WTC11 (cell line): ENCODE results near the gene REEP1.

Source experiments
- CREB1 ChIP-seq: sonication (generic); formaldehyde crosslinking; IDR thresholded peaks from 2 replicates; pipeline ENCODE4 v1.8.0; 2023; ENCODE audit warnings: mild to moderate bottlenecking, missing genetic modification reagents
- E2F1 ChIP-seq: sonication (generic); formaldehyde crosslinking; IDR thresholded peaks from 2 replicates; pipeline ENCODE4 v1.8.0; 2022; ENCODE audit warnings: mild to moderate bottlenecking, missing genetic modification reagents
- FOXJ3 ChIP-seq: sonication (generic); formaldehyde crosslinking; IDR thresholded peaks from 2 replicates; pipeline ENCODE4 v1.9.0; 2021; ENCODE audit warnings: missing genetic modification reagents, mild to moderate bottlenecking, borderline replicate concordance
- MYBL2 ChIP-seq: sonication (generic); formaldehyde crosslinking; IDR thresholded peaks from 2 replicates; pipeline ENCODE4 v1.8.1; 2023; ENCODE audit warnings: mild to moderate bottlenecking, moderate library complexity, missing genetic modification reagents
- SP1 ChIP-seq: sonication (generic); formaldehyde crosslinking; conservative IDR thresholded peaks from 2 replicates; pipeline ENCODE4 v1.8.1; 2022; ENCODE audit warnings: missing genetic modification reagents
- TEAD4 ChIP-seq: sonication (generic); formaldehyde crosslinking; IDR thresholded peaks from 2 replicates; pipeline ENCODE4 v1.8.0; 2022; ENCODE audit warnings: mild to moderate bottlenecking, missing genetic modification reagents
- TF ChIP-seq, protein P1 (sequence below): fragments of 200-600 bp; IDR thresholded peaks from 2 replicates; pipeline ENCODE4 v1.8.0; 2022; ENCODE audit warnings: antibody characterized with exemption

DNA sequence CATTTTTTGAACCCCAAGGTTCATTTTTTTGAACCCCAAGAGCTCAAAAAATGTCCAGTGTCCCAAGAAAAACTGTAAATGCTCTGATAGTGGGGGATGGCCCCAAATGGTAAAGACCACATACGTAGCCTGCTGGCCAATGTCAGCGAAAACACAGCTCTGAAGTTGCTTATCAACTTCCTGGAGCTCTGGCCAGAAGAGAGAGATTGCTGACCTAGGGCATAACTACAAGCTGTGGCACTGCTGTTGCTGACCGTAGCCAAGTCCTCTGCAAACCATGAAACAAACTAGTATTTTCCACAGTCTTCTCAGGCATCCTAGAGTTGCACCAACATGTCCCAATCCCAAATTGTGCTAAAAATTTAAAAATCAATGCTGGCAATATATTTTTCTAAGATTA, 50.9 kb downstream of the REEP1 start:
- TF ChIP-seq, protein P1, sequence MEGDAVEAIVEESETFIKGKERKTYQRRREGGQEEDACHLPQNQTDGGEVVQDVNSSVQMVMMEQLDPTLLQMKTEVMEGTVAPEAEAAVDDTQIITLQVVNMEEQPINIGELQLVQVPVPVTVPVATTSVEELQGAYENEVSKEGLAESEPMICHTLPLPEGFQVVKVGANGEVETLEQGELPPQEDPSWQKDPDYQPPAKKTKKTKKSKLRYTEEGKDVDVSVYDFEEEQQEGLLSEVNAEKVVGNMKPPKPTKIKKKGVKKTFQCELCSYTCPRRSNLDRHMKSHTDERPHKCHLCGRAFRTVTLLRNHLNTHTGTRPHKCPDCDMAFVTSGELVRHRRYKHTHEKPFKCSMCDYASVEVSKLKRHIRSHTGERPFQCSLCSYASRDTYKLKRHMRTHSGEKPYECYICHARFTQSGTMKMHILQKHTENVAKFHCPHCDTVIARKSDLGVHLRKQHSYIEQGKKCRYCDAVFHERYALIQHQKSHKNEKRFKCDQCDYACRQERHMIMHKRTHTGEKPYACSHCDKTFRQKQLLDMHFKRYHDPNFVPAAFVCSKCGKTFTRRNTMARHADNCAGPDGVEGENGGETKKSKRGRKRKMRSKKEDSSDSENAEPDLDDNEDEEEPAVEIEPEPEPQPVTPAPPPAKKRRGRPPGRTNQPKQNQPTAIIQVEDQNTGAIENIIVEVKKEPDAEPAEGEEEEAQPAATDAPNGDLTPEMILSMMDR: no peak
- no peak for TF ChIP-seq TEAD4 (CRISPR knock-in tag)
- TF ChIP-seq MYBL2 (CRISPR knock-in tag): no peak
- TF ChIP-seq SP1 (CRISPR knock-in tag): no peak
- no peak for TF ChIP-seq CREB1 (CRISPR knock-in tag)
- TF ChIP-seq E2F1 (CRISPR knock-in tag): no peak
- no peak for TF ChIP-seq FOXJ3 (CRISPR knock-in tag)
